SH-SY5Y (cell line): ENCODE data around the gene CELSR1.

ENCODE experiments used
- GATA2 ChIP-seq: IDR thresholded peaks from 2 replicates; pipeline ENCODE4 v1.6.1; 2011; ENCODE audit warnings: mild to moderate bottlenecking, low read depth, low read length
- GATA3 ChIP-seq: IDR thresholded peaks from 2 replicates; pipeline ENCODE4 v1.6.1; 2011; ENCODE audit warnings: low read depth, mild to moderate bottlenecking, low read length, moderate library complexity

Gene CELSR1

GRCh38 chr22:46464296-46464695 lies 73.1 kb downstream of the CELSR1 start:
- no peak for TF ChIP-seq GATA3
- no peak for TF ChIP-seq GATA2

DNA sequence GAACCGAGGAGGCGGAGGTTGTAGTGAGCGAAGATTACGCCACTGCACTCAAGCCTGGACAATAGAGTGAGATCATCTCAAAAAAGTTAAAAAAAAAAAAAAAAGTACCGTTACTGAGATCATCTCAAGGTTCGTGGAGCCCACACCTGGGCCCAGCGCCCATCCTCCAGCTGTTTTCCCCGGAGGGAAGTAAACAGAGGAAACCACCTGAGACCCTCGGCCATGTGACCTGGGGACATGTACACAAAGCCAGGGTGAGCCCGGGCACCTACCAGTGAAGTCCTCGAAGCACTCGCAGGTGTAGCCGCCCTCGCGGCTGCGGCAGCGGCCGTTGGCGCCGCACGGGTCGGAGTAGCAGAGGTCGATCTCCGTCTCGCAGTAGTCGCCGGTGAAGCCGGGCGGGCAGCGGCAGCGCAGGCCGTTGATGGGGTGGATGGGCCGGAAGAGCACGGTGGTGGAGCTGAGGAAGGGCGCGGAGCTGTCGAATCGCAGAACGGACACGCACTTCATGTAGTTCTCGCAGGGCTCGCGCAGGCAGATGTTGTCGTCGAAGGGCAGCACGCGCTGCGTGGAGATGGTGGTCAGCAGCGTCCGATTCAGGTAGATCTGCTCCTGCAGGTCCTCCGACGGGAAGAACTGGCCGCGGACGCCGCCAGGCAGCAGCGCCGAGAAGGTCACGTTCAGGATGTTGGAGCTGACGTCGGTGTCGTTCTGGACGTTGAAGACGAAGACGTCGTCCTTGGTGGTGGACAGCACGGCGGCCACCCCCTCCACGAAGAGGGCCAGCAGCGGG lies 73.8 kb downstream of the CELSR1 start:
- no peak for TF ChIP-seq GATA2

DNA sequence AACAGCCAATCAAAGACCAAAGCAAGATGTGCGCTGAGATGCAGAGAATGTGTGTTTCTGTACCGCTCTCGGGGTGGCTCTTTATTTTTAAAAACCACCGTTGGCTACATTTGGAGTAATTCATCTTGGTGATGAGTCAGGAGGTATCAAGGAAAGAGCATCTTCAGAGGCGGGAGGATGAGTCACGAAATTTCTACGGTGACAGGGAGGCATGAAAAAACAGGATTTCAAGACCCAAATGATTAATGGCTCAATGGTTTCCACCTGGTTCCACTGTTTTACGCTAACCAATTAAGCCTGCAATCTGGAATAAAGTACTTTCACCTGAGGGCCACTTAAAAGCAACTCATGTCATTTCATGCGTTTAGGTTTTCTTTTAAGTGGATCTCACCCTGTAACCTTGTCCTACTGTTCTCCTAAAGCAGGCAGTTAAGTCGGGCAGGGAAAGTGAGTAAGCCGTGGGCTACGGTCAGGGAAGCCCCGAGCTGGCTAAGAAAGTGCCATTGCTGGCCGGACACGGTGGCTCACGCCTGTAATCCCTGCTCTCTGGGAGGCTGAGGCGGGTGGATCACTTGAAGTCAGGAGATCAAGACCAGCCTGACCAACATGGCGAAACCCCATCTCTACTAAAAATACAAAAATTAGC lies 74.6 kb downstream of the CELSR1 start:
- TF ChIP-seq GATA3 (no peak), GATA2 (no peak)

DNA sequence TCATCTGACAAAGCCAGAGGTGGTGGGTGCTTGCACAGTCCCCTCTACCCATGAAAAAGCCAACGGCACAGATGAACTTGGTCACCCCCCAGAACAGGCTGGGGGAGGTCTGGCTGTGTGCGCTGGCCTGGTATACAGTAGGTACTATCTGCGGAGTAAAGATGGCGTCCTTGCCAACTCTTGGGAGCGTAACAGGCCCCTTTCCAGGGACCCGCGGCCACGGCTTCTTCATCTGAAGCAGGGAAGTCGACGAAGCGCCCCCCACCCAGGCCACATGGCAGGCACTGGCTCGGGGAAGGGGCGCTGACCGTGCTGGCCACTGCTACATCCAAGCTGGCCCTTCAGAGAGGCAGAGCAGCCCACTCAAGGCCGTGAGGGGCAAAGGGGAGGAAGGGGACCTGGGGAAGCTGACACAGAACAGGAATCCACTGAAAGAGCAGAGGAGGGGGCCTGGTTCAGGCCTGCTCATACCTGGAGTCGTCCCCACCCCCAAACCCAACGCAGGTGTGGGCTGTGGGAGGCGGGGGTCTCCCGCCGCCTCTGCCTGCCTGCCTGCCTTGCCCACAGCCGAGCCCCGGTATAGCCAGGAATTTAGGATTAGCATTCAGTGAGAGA lies 75.7 kb downstream of the CELSR1 start:
- TF ChIP-seq GATA3 (no peak), GATA2 (no peak)

GRCh38 chr22:46460857-46461256 lies 76.6 kb downstream of the CELSR1 start:
- TF ChIP-seq GATA2 = no peak

- TF ChIP-seq GATA3 (no peak), GATA2 (no peak)
These were observed 77.9 kb downstream of the CELSR1 start for GRCh38 chr22:46459347-46460065.

DNA sequence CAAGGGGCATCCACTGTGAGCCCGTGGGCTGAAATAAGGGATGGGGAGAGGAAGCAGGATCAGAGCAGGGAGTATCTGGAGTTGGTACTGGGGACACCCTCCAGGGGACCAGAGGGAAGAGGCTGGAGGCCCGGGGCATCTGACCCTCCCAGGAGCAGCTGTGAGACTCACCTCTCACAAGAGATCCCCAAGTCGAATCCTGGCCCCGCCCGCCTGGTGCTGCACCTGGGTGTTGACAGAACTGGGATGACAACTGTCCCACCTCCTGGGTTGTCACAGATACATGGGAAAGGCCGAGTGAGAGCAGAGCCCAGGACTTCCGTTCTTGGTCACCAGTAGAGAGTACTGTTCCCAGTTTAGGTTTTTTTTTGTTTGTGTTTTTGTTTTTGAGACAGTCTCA lies 78.9 kb downstream of the CELSR1 start:
- TF ChIP-seq GATA2 = no peak
- no peak for TF ChIP-seq GATA3

- TF ChIP-seq GATA3 (no peak), GATA2 (no peak)
These were observed 79.6 kb downstream of the CELSR1 start for GRCh38 chr22:46457502-46458488.

DNA sequence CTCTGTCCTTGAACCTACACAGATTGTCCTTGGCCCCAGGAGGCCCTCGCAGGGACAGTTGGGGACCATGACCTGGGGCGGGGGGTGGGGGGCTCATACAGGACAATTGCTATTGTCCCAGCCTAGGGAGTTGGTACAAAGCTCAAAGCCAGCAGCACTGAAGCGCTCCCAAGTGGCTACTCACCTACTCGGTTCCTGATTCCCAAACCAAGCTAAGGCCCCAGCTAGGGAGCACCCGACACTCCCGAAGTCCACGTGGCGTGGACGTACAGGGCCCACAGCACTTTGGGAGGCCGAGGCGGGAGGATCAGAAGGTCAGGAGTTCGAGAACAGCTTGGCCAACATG lies 80.6 kb downstream of the CELSR1 start:
- TF ChIP-seq GATA3 (no peak), GATA2 (no peak)

GRCh38 chr22:46455446-46455845 lies 82.0 kb downstream of the CELSR1 start:
- TF ChIP-seq GATA2 (no peak), GATA3 (no peak)

- no peak for TF ChIP-seq GATA2
- no peak for TF ChIP-seq GATA3
These were observed 82.7 kb downstream of the CELSR1 start for GRCh38 chr22:46454504-46455269.

DNA sequence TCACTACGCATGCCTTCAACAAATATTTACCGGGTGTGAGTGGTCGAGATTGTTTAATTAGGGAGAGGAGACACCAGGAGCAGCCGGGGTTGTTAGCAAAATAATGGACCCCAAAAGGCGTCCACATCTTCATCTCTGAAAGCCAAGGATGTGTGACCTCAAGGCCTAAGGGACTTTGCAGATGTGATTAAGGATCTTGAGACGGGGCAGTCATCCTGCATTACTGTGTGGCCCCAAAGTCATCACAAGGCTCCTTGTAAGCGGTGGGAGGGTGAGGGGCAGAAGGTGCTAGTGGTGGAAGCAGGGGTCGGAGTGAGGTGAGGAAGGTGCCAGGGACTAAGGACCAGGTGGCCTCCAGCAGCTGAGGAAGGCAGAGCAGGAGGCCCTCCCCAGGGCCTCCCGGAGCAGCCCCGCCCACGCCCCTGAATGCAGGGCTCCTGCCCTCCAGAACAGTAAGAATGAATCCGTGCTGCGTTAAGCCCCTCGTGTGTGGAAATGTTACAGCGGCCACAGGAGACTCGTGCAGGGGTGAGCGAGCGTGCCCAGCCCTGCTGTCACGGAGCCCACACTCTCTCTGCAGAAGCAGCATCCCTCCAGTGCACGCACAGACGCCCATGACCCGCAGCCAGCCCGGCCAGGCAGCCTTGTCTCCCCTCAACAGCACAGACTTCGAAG lies 83.5 kb downstream of the CELSR1 start:
- TF ChIP-seq GATA2 (no peak), GATA3 (no peak)
